SK-N-SH (cell line): Measurements from ENCODE around the gene CLDN7. TPM values are rescaled to one million over a fixed set of nuclear protein-coding genes. Genes with fewer than 3 reads are reported as not detected.

Experiments
- CTCF ChIA-PET: fragments of 300-600, 350-600 bp; formaldehyde crosslinking; extraction: SDS; loops from one replicate; lab custom pipeline; 2021; lab: Yijun Ruan, JAX
- POLR2A ChIA-PET: fragments of 350-600 bp; sonication (Branson Sonifier 250); formaldehyde crosslinking; extraction: SDS; loops from one replicate; lab custom pipeline; 2020; ENCODE audit warnings: antibody characterized with exemption, inconsistent platforms; lab: Yijun Ruan, JAX
- DNase-seq: peaks from one replicate; pipeline ENCODE4 v3.0.0; 2012
- H2AFZ ChIP-seq: fragments of 200-600 bp; sonication (generic); 2 replicates; pipeline ENCODE4 v1.8.1; 2016; ENCODE audit warnings: antibody characterized with exemption, mild to moderate bottlenecking, low read depth
- H3F3A ChIP-seq: fragments of 200-600 bp; sonication (generic); replicated peaks from 2 replicates; pipeline ENCODE3; 2016; ENCODE audit warnings: antibody characterized with exemption, mild to moderate bottlenecking; ENCODE audit not compliant: insufficient read depth
- H3K27ac ChIP-seq, 2 experiments: fragments of 200-500 bp in 1 of 2; fragments of 200-600 bp in 1 of 2; sonication (Bioruptor generic) in 1 of 2; sonication (generic), shearing (Covaris generic) in 1 of 2; 2 replicates each; pipeline versions ENCODE4 v1.5.1 to v1.6.1; 2014 to 2016; ENCODE audit warnings: low read depth in 2 of 2, inconsistent platforms in 1 of 2, low read length in 1 of 2, mild to moderate bottlenecking in 1 of 2, mixed read lengths in 1 of 2
- H3K27me3 ChIP-seq: fragments of 200-600 bp; sonication (generic), shearing (Covaris generic); 2 replicates; pipeline ENCODE4 v1.6.1; 2016; ENCODE audit warnings: mixed run types; ENCODE audit not compliant: insufficient read depth
- H3K36me3 ChIP-seq, 2 experiments: fragments of 200-500 bp in 1 of 2; fragments of 200-600 bp in 1 of 2; sonication (Bioruptor generic) in 1 of 2; sonication (generic) in 1 of 2; replicated peaks in 1 of 2; 2 replicates each; pipeline versions ENCODE3 to v1.5.1; 2014 to 2016; ENCODE audit warnings: low read length in 1 of 2, mild to moderate bottlenecking in 1 of 2; ENCODE audit not compliant: insufficient read depth in 2 of 2, control insufficient read depth in 1 of 2
- H3K4me1 ChIP-seq, 2 experiments: fragments of 200-500 bp in 1 of 2; fragments of 200-600 bp in 1 of 2; sonication (Bioruptor generic) in 1 of 2; sonication (generic), shearing (Covaris generic) in 1 of 2; 2 replicates each; pipeline versions ENCODE4 v1.5.1 to v1.6.1; 2014 to 2016; ENCODE audit warnings: low read depth in 1 of 2, low read length in 1 of 2, mixed run types in 1 of 2; ENCODE audit not compliant: insufficient read depth in 2 of 2, control insufficient read depth in 1 of 2
- H3K4me2 ChIP-seq: fragments of 200-600 bp; sonication (generic), shearing (Covaris generic); 2 replicates; pipeline ENCODE4 v1.6.1; 2017; ENCODE audit warnings: mixed run types
- H3K4me3 ChIP-seq, 2 experiments: fragments of 200-500 bp in 1 of 2; fragments of 200-600 bp in 1 of 2; sonication (Bioruptor generic) in 1 of 2; sonication (generic), shearing (Covaris generic) in 1 of 2; 2 replicates each; pipeline versions ENCODE4 v1.5.1 to v1.8.1; 2014 to 2016; ENCODE audit warnings: low read depth in 2 of 2, inconsistent platforms in 1 of 2, low read length in 1 of 2, mild to moderate bottlenecking in 1 of 2, mixed read lengths in 1 of 2, moderate library complexity in 1 of 2
- H3K79me2 ChIP-seq: fragments of 200-600 bp; sonication (generic); 2 replicates; pipeline ENCODE4 v1.8.1; 2017; ENCODE audit warnings: mild to moderate bottlenecking; ENCODE audit not compliant: insufficient read depth
- H3K9ac ChIP-seq: fragments of 200-600 bp; sonication (generic); 2 replicates; pipeline ENCODE4 v1.6.1; 2017; ENCODE audit warnings: mixed run types
- H3K9me2 ChIP-seq: fragments of 200-600 bp; sonication (generic); 2 replicates; pipeline ENCODE4 v1.6.1; 2017; ENCODE audit warnings: mixed run types
- H3K9me3 ChIP-seq: fragments of 200-600 bp; sonication (generic); 2 replicates; pipeline ENCODE4 v1.6.1; 2017; ENCODE audit warnings: mixed run types, mild to moderate bottlenecking, moderate library complexity
- H4K20me1 ChIP-seq: fragments of 200-600 bp; sonication (generic); 2 replicates; pipeline ENCODE4 v1.6.1; 2017; ENCODE audit warnings: mild to moderate bottlenecking, mixed run types; ENCODE audit not compliant: insufficient read depth
- CHD2 ChIP-seq: fragments of 150-350 bp; IDR thresholded peaks from 2 replicates; pipeline ENCODE4 v1.6.1; 2018; ENCODE audit warnings: low read length; ENCODE audit not compliant: partially characterized antibody
- ELF1 ChIP-seq: IDR thresholded peaks from 2 replicates; pipeline ENCODE4 v1.4.0; 2012
- GABPA ChIP-seq: IDR thresholded peaks from 2 replicates; pipeline ENCODE4 v1.4.0; 2012; ENCODE audit warnings: low read depth, mild to moderate bottlenecking
- MEF2A ChIP-seq: IDR thresholded peaks from 2 replicates; pipeline ENCODE4 v1.4.0; 2012; ENCODE audit warnings: low read depth, borderline replicate concordance
- MXI1 ChIP-seq: IDR thresholded peaks from 2 replicates; pipeline ENCODE4 v1.6.1; 2012; ENCODE audit warnings: mild to moderate bottlenecking, low read depth, low read length, improper control_type of control experiment
- RXRA ChIP-seq: IDR thresholded peaks from 2 replicates; pipeline ENCODE4 v1.4.0; 2012; ENCODE audit warnings: low read depth, mild to moderate bottlenecking, borderline replicate concordance
- SIN3A ChIP-seq: IDR thresholded peaks from 2 replicates; pipeline ENCODE4 v1.6.1; 2012; ENCODE audit warnings: low read depth, mild to moderate bottlenecking, low read length, moderate library complexity, borderline replicate concordance
- TAF1 ChIP-seq: IDR thresholded peaks from 2 replicates; pipeline ENCODE4 v1.6.1; 2012; ENCODE audit warnings: low read depth, mild to moderate bottlenecking, low read length, moderate library complexity, borderline replicate concordance
- TEAD4 ChIP-seq: IDR thresholded peaks from 2 replicates; pipeline ENCODE4 v1.4.0; 2012; ENCODE audit warnings: mild to moderate bottlenecking, borderline replicate concordance; ENCODE audit not compliant: insufficient read depth
- WGBS: methylation state at CpG from one replicate; pipeline ENCODE4 v1.1.6; 2017; ENCODE audit warnings: low lambda C conversion rate; 5-methylcytosine and 5-hydroxymethylcytosine counted together
- polyA plus RNA-seq, 3 experiments: library from polyadenylated mRNA; depleted of rRNA; stranded (reverse); fragments of >200 nt; gene quantifications; 2 replicates each; pipeline ENCODE4 v1.2.3, GENCODE V29; 2012
- TF ChIP-seq, protein P1 (sequence below): IDR thresholded peaks from 2 replicates; pipeline ENCODE4 v1.6.1; 2012; ENCODE audit warnings: mild to moderate bottlenecking, low read depth, low read length, moderate library complexity
- TF ChIP-seq, protein P2 (sequence below): fragments of 150-350 bp; IDR thresholded peaks from 2 replicates; pipeline ENCODE4 v1.6.1; 2016; ENCODE audit warnings: mild to moderate bottlenecking, low read depth, low read length
- TF ChIP-seq, protein P3 (sequence below): IDR thresholded peaks from 2 replicates; pipeline ENCODE4 v1.4.0; 2012; ENCODE audit warnings: low read depth, borderline replicate concordance
- TF ChIP-seq, protein P4 (sequence below): IDR thresholded peaks from 2 replicates; pipeline ENCODE4; 2012
- TF ChIP-seq, protein P5 (sequence below): fragments of 200-600 bp; sonication (generic); IDR thresholded peaks from 2 replicates; pipeline ENCODE4 v1.6.1; 2017; ENCODE audit warnings: antibody characterized with exemption, mild to moderate bottlenecking, moderate library complexity
- TF ChIP-seq, protein P6 (sequence below): IDR thresholded peaks from 2 replicates; pipeline ENCODE4 v1.4.0; 2012; ENCODE audit warnings: low read depth, borderline replicate concordance

CLDN7 gene
- polyA plus RNA-seq, 1 of the 3 experiments (the other 2 are of a cell fraction), result 5.0 TPM

DNA sequence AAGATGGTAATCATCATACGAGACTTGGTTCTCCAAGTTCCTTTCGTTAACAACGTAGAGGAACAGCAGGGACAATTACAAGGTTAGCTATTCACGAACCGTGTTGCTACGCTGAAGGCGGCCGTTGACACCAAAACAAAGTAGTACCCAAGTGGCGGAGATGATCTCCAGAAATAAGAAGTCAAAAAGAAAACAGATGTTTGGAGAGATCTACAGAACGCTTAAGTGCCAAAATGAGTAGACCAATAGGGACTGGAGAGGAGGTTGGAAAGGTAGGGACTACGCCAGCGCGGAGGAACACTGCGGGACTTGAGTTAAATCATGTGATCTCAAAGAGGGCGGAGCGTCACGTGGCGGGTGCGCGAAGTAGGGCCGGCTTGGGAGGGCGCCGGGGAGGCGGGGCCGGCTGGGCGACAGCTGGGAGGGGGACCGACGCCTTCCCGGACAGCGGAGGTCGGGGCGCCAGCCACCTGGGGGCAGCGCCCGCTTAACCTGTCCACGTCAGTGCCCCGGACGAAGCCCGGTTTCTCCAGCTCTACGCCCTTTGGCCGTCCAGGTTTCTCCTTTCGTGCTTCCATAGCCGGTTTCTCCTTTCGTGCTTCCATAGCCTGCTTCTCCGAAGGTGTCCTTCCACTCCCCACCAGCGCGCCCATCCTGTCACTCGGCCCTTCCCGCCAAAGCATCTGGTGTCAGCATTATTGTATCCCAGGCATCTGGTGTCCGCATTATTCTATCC is 19.4 kb downstream of the CLDN7 start (continued):
- TF ChIP-seq MEF2A (no peak), TEAD4 (no peak)
- TF ChIP-seq, protein P1, sequence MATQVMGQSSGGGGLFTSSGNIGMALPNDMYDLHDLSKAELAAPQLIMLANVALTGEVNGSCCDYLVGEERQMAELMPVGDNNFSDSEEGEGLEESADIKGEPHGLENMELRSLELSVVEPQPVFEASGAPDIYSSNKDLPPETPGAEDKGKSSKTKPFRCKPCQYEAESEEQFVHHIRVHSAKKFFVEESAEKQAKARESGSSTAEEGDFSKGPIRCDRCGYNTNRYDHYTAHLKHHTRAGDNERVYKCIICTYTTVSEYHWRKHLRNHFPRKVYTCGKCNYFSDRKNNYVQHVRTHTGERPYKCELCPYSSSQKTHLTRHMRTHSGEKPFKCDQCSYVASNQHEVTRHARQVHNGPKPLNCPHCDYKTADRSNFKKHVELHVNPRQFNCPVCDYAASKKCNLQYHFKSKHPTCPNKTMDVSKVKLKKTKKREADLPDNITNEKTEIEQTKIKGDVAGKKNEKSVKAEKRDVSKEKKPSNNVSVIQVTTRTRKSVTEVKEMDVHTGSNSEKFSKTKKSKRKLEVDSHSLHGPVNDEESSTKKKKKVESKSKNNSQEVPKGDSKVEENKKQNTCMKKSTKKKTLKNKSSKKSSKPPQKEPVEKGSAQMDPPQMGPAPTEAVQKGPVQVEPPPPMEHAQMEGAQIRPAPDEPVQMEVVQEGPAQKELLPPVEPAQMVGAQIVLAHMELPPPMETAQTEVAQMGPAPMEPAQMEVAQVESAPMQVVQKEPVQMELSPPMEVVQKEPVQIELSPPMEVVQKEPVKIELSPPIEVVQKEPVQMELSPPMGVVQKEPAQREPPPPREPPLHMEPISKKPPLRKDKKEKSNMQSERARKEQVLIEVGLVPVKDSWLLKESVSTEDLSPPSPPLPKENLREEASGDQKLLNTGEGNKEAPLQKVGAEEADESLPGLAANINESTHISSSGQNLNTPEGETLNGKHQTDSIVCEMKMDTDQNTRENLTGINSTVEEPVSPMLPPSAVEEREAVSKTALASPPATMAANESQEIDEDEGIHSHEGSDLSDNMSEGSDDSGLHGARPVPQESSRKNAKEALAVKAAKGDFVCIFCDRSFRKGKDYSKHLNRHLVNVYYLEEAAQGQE, result 0 out of 2 replicates have a peak, but pooled peaks have one; percentile 22

DNA sequence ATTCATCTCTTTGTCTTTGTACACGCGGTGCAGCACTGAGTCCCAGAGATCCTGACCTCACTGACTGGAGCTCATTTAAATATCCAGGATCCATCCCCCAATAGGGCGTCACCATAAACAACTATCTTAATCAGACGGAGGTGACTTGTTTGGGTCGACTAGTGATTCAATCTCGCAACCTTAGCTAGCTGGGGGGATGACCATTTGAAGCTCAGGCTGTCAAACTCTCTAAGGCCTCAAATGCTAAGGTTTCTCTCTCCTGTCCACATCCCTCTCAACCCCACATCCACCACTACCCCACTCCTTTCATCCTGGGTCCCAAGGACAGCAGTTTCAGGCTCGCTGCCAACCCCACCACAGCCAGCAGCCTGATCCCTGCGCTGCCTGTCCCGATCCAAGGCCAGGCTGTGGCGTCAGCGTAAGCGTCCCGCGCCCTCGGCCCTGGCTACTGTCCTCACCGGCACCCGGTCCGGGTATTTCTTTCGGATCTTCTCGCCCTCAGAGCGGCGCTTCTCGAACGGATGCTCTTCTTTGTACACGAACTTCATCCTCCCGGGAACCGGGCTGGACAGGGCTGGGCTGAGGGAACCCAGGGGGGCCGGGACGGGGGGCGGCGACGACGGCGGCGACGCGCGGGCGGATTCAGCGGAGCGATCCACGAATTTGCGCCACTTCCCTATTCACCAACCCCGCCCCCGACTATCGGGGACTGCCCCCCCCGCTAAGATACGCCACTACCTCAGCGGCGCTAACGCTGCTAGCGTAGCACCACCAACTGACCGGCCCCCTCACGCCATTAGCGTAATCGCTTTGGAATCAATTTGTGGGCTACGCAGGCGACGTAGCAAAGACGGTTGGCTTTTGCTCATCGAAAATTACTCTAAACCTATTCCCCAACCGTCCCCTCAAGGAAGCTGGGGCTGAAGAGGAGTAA is 20.2 kb downstream of the CLDN7 start, which contains the start of gene GABARAP:
GABARAP (minus strand) TSS at position 667 of the 934 bp plus-strand sequence; CDS start at position 548, 119 bp downstream.
- Histone ChIP-seq H3K4me2 (peak within 1 kb of the TSS; percentile 79), H3K9me3 (no peaks in the 10 kb centered on the region), H3K27me3 (no peaks in the 10 kb centered on the region), H3K27ac (peak within 1 kb of the TSS; percentile 88 to 99), H3K79me2 (peaks cover 57% of the 10 kb centered on the region), H3K36me3 (peaks cover 34 to 46% of the 10 kb centered on the region in 2 experiments), H3K9ac (peak within 1 kb of the TSS; percentile 97), H3K9me2 (no peaks in the 10 kb centered on the region), H2AFZ (peak within 1 kb of the TSS; percentile 54), H3K4me3 (peak within 1 kb of the TSS; percentile 80 to 98), H3K4me1 (peaks cover 16 to 24% of the 10 kb centered on the region in 2 experiments), H4K20me1 (peaks cover 5% of the 10 kb centered on the region; the same call in 1 of the 2 replicates), H3F3A (peaks cover 47% of the 10 kb centered on the region)
- under 1% methylated on average over 43 of the region's 62 CpGs for WGBS
- POLR2A ChIA-PET, result interaction anchor here (0.6 to 1.8 kb wide), 7 partner anchors 8 to 342 kb away, joined by 3 to 7 read pairs (median 5); partner anchors contain the start of genes ACADVL, CTDNEP1, DLG4 and DVL2
- DNase-seq, result peak; percentile 86
- CTCF ChIA-PET, result interaction anchor here (0.6 to 5.6 kb wide), 11 partner anchors 9 to 319 kb away, joined by 3 to 35 read pairs (median 5); partner anchors contain the start of genes ACADVL, CTDNEP1, DLG4 and ELP5
- TF ChIP-seq, protein P2, sequence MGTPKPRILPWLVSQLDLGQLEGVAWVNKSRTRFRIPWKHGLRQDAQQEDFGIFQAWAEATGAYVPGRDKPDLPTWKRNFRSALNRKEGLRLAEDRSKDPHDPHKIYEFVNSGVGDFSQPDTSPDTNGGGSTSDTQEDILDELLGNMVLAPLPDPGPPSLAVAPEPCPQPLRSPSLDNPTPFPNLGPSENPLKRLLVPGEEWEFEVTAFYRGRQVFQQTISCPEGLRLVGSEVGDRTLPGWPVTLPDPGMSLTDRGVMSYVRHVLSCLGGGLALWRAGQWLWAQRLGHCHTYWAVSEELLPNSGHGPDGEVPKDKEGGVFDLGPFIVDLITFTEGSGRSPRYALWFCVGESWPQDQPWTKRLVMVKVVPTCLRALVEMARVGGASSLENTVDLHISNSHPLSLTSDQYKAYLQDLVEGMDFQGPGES, result no peak
- TF ChIP-seq SIN3A (peak; percentile 68), TAF1 (peak; percentile 25), GABPA (peak; percentile 49; the same call in 1 of the 2 replicates), MXI1 (0 out of 2 replicates have a peak, but pooled peaks have one; percentile 47), ELF1 (peak; percentile 94), CHD2 (peak; percentile 94), RXRA (no peak)
- TF ChIP-seq, protein P3, sequence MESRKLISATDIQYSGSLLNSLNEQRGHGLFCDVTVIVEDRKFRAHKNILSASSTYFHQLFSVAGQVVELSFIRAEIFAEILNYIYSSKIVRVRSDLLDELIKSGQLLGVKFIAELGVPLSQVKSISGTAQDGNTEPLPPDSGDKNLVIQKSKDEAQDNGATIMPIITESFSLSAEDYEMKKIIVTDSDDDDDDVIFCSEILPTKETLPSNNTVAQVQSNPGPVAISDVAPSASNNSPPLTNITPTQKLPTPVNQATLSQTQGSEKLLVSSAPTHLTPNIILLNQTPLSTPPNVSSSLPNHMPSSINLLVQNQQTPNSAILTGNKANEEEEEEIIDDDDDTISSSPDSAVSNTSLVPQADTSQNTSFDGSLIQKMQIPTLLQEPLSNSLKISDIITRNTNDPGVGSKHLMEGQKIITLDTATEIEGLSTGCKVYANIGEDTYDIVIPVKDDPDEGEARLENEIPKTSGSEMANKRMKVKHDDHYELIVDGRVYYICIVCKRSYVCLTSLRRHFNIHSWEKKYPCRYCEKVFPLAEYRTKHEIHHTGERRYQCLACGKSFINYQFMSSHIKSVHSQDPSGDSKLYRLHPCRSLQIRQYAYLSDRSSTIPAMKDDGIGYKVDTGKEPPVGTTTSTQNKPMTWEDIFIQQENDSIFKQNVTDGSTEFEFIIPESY, result no peak
- TF ChIP-seq, protein P4, sequence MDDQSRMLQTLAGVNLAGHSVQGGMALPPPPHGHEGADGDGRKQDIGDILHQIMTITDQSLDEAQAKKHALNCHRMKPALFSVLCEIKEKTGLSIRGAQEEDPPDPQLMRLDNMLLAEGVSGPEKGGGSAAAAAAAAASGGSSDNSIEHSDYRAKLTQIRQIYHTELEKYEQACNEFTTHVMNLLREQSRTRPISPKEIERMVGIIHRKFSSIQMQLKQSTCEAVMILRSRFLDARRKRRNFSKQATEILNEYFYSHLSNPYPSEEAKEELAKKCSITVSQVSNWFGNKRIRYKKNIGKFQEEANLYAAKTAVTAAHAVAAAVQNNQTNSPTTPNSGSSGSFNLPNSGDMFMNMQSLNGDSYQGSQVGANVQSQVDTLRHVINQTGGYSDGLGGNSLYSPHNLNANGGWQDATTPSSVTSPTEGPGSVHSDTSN, result peak; percentile 78
- TF ChIP-seq, protein P5, sequence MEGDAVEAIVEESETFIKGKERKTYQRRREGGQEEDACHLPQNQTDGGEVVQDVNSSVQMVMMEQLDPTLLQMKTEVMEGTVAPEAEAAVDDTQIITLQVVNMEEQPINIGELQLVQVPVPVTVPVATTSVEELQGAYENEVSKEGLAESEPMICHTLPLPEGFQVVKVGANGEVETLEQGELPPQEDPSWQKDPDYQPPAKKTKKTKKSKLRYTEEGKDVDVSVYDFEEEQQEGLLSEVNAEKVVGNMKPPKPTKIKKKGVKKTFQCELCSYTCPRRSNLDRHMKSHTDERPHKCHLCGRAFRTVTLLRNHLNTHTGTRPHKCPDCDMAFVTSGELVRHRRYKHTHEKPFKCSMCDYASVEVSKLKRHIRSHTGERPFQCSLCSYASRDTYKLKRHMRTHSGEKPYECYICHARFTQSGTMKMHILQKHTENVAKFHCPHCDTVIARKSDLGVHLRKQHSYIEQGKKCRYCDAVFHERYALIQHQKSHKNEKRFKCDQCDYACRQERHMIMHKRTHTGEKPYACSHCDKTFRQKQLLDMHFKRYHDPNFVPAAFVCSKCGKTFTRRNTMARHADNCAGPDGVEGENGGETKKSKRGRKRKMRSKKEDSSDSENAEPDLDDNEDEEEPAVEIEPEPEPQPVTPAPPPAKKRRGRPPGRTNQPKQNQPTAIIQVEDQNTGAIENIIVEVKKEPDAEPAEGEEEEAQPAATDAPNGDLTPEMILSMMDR, result no peak
- TF ChIP-seq, protein P6, sequence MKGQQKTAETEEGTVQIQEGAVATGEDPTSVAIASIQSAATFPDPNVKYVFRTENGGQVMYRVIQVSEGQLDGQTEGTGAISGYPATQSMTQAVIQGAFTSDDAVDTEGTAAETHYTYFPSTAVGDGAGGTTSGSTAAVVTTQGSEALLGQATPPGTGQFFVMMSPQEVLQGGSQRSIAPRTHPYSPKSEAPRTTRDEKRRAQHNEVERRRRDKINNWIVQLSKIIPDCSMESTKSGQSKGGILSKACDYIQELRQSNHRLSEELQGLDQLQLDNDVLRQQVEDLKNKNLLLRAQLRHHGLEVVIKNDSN, result peak; percentile 84
